NCI-H226 (cell line): ENCODE results near the gene CTNNBIP1.

Source experiments
- DNase-seq: peaks from one replicate; pipeline ENCODE4 v3.0.0-alpha.2; 2015

CTNNBIP1 gene

DNA sequence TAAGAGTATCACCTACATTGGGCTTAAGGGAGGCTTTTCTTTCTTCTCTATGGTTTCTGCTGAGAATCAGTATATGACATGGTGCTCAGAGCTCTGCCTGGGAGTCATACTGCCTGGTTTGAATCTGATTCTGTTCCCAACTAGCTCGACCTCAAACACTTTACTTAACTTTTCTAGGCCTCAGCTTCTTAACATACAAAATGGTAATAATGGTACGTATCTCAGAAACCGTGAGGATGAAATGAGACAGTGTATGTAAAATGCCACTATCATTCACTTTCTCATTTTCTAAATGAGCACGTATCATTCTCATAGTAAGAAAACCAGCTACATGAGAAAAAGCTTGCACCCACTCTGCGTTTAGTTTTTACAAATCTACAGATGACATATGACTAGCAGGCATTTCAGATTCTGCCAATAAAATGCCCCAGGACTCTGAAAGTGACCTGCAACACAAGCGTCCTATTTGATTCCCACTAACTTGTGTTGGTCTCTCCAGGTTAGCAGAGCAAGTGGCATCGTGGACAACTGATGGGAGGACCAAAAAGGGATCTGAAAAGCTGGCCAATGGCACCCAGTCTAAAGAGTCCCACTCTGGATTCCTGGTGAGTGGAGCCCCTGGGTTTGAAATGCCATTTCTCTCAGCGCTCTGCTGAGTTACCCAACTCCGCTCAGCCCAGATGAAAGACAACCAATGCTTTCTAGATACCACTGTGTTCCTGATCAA, 6.1 kb downstream of the CTNNBIP1 start:
- no peak for DNase-seq

DNA sequence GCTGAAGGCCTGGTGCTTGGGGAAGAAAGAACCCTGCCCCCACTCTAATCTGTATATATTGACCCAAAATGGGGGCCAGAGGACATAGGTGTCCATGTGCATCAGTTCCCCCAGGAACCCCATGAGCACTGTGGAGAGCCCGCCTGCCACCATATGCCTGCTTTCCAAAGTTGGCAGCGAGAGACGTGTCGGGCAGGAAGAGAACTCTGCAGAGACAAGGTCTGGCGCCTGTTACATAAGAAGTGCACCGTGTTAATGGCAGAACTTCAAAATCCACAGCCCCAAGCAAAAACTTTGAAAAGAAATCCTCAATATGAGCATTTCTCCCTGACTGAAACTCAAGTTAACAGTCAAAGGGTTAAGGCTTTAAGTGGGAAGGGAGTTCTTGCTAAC, 8.0 kb downstream of the CTNNBIP1 start:
- DNase-seq: no peak

DNA sequence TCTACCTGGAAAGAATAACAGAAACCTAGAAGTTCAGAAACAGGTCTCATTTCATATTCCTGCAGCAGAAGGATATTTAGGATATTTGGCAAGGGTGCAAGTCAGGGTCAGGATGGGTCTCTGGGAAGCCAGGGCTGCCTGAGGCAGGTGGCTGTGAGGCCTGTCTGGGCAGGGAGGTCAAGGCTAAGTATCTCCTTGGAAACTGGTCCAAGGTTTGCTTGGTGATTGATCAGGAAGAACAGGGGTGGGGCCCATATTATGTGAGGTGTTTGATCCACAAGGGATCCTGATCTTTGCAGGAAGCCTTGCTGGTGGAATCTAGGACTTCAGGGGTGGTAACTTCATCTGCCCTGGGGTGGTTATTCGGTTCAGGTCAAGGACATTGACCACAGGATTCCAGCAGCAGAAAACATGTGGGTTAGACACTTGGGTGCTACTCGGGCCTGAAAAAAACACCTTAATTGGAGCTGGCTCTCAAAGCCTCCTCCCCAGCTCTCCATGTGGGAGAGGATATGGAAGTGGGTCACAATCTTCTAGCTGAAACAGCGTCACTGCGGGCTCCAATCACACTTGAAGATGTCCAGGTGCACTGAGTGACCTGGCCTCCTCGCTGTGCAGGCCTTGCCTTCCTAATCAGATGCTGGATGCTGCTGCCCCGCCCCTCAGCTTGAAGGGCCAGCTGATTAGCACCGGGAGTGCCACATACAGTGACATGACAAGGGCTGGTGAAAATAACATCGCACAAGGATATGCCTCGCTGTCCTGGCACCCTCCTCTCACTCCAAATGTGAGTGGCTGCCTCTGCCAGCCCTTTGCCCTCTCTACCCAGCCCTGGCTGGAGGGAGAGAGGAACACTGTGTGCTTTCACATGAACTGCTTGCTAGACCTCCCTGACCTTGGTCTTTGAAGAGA, 8.7 kb downstream of the CTNNBIP1 start:
- no peak for DNase-seq

DNA sequence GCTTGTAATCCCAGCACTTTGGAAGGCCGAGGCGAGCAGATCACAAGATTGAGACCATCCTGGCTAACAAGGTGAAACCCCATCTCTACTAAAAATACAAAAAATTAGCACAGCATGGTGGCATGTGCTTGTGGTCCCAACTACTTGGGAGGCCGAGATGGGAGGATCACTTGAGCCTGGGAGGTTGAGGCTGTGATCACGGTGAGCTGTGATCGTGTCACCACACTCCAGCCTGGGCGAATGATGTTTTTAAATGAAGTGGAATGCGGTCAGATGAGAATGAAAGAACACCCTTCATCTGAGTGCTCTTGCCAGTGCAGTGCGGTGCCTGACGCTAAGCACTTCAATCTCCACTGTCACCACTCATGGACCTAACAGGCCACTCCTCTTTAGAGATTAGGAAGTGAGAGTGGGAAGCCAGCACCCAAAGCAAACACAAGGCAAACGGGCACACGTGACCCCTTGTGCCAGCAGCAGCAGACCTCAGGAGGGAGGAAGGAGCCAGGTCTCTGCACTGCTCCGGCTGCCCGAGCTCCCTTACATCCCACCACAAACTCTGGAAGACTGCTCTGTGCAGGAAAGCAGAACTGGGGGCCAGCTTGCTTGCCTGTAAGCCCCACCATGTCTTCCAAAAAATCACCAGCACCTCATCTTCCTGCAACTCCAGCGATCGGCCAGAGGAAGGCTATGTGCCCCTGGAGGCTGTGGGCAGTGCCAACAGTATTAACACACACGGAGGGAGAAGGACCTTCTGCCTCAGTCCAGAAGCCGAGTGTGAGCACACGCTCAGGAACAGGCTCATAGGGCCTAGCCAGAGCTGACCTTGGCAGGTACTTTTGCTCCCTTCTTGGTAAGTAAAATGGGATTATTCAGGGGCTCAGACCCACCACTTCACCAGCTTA, 9.7 kb downstream of the CTNNBIP1 start:
- no peak for DNase-seq

DNA sequence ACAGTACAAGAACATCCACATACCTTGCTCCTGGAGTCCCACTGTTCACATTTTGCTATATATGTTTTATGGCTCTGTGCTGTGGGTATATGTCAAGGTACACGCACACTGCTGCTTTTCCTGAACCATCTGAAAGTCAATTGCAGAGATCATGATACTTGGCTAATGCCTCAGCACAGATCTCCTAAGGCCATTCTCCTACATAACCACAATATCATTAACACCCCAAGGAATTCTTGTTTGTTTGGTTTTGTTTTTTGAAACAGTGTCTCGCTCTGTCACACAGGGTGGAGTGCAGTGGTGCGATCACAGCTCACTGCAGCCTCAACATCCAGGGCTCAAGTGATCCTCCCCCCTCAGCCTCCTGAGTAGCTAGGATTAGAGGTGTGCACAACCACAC, 16.0 kb downstream of the CTNNBIP1 start:
- no peak for DNase-seq

DNA sequence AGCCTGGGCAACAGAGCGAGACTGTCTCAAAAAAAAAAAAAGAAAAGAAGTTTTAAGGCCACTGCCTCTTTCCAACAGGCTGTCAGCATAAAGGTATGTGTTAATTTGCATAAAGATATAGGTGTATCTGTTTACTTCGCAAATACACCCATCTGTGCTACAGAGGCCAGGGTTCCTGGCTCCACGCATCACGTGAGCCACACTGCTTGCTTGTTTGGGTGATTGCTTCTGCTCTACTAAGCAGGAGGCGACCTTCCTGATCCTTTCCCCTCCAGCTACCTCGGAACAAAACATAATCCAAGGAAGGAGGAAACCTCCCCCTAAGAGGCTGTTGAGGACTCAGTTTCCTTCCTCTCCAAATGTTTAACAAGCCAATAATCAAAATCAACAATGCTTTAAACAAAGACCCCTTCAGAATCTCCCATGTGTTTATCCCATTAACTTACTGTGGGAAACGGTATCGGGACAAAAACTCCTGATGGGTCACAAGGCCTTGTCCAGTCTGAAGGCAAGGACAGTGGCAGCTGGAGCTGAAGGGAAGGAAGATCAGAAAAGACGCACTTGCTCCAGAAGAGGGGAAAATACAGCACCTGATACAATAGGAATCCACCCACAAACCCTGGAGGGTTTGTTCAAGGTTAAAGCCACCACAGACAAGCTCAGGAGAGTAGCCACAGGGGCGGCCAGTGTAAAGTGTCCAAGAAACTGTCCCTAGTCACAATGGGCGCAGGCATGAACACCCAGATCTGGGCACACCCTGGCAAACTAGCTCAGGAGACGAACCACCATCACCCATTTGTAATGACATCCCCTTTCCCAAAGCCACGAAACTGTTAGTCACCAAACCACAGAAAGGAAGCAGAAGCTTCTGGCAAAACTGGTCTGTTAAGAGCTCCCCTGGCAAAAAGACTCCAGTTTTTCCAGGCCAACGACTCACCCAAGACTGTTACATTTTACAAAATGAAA, 17.2 kb downstream of the CTNNBIP1 start:
- DNase-seq: peak; percentile 64

DNA sequence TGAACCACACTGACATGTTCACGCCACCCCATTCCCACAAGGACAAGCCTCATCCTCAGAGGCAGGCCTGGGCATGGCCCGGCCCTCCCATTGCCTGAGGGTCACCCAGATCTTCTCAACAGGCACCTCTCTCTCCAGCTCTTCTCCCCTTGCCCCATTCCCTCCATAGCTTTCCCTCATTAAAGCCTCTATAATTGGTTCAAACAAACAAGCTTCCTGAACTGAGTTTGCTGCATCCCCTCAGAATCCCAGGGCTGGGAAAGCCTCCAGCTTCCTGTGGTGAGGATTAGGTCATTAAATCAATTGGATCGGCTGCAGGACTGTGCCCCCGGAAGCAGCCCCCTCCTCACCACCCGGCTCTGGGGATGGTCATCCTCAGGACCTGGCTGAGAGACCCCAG, 18.9 kb downstream of the CTNNBIP1 start:
- DNase-seq: no peak

DNA sequence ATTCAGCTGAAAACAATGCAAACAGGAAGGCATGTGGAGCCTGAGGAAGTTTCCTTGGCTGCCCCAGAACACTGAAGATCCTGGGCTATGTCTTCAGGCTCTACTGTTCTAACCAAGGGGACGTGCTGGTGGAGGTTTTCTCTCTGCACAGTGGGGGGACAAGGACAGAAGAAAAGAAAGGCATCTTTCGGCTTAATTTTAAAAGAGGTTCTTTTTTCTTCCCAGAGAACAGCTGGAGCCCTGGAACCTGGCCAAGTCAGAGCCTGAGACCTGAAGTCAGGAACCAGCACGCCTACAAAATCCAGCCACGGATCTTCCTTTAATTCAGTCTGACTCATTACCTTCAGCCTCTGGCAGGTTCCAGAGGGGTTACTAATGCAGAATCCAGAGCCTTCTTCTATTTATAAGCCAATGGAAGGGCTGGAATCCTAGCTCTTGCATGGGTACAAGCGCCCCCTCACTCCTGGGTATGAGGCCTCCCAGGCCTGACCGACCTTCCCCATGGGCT, 19.8 kb downstream of the CTNNBIP1 start:
- DNase-seq: peak; percentile 93

DNA sequence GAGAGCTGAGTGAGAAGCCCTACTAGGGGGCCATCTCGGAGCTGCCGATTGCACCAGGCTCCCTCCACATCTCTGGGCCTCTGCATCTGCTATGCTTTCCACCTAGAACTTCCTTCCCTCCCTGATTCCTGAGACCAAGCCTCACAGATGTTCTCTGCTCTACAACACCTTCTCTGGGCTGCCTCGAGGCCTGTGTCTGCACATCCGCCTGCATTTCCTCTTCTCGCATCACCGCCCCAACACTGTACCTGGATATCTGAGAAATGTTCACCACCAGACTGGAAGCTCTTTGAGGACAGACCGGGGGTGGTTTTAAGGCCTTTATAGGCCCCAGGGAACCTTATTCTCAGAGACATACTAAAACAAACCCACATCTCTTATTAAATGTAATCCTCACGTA, 20.7 kb downstream of the CTNNBIP1 start:
- no peak for DNase-seq

DNA sequence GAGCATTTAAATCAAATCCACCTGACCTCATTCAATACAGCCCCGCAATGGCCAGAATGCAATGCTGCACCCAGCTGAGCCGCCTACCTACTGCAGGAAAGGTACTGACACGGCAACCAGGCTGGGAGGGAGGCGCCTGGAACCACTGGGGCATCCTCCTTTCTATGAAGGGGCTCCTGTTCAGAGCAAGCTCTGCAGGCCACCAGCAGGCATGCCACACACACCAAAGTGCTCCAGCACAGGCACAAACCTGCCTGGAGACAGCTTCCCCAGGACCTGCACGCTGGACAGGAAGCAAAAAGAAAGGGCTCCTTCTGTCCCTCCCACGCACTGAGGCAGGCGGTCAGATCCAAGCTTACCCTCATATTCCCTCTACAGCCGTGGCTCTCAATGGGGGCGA, 21.2 kb downstream of the CTNNBIP1 start:
- no peak for DNase-seq

DNA sequence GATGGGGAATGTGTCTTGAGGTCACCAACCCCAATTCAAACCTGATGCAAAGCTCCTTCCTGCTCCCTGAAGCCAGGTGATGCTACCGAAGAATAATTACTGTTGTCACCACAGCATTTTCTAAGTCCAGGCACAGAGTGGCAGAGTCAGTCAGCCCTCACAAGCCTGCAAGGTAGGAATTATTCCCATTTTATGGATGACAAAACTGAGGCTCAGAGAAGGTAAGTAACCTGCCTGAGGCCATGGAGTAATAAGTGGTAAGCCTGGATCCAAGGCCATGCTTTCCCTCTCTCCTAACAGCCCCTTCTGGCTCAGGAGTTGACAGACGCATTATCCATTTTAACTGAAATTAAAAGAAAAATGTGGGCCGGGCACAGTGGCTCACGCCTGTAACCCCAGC, 23.0 kb downstream of the CTNNBIP1 start:
- DNase-seq: no peak

DNA sequence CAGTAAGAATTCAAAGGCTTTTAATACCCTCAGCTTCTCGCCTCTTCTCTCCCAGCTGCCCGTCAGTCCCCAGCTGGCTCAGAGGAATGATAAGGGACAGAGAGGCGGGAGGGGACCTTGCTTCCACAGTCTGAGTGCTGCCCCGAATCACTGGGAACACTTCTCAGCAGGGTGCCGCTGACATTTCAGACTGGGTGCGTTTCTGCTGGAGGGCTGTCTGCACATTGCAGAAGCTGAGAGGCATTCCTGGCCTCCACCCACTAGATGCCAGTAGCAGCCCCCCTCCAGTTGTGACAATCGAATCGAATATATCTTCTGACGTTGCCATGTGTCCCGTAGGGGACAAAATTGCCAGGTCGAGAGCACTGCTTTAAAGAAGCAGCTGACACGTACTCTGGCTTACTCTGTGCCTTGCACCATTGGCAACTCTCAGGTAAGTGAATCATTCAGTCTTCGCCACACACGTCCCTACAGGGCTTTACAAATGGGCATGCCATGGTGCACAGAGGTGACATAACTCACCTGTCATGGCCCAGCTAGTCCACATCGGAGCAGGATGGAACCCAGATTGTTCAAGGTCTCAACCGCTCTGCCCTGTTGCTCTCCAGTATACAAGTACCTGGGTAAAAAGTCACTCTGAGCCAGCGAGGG, 23.9 kb downstream of the CTNNBIP1 start:
- DNase-seq: no peak

DNA sequence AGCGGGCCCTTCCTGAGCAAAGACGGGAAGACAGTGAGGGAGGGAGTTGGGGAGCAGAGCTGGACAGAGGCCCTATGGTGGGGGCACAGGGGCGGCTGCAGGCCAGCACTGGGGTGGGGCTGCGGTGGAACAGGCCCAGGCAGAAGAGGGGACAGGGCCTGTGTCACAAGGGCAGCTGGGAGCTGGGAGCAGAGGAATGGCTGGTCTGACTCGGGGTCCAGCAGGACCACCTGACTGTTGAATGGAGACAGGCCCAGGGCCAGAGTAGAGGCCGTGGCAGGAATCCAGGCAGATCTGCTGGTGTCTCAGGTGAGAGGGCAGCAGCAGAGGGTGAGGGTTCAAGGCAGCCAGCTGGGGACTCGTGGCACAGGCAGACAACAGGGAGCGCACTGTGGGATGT, 25.3 kb downstream of the CTNNBIP1 start:
- no peak for DNase-seq

DNA sequence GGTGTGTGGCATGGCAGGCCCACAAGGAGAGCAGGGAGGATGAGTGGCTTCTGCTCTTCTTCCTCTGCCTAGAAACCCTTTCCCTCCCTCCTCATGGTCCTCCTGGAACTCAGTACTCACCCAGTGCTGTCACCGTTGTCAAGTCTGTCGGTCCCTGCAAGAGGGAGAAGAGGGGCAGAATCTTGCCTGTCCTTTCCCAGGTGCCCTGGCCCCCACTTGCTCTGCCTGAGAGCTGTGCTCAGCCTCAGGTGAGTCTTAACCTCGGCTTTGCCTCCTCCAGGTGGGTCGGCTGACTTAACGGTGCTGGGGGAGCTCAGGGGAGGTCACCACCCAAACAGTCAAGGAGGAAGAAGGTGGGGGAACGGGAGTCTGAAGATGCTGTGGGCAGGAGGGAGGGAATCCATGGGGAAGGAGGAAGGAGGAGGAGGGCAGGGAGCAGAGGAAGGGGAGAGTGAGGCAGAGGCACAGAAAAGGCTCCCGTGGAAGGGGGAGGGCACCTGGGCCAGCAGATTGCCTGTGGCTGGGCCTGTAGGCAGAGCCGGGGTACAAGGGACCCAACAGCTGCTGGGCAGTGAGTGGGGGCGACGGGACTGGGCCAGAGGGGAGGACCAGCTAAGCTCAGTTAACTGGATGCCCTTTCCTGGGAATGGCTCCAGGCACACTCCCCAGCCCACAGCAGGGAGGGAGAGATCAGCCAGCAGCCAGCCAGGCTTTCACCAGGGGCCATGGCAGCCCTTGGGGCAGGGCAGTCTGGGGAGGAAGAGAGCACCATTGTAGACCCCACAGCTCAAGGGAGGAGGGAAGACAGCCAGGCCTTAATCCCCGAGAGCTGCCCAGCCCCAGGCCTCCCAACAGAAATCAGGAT, 26.3 kb downstream of the CTNNBIP1 start:
- no peak for DNase-seq

DNA sequence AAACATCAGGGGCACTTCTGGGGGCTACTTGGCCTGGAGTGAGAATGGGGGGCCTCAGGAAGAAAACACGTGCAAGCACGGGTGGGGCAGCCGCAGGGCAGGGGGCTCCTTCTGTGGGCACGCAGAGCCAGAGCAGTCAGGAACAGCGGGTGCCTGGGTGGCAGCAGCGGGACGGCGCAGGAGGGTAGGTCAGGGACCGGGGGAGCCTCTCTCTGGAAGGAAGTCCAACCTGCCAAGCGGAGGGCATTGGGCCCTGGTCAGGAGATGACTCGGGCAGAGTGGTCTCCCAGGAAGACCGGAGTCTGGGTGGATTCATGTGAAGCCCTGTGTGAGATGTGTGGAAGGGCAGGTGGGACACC, 27.1 kb downstream of the CTNNBIP1 start:
- no peak for DNase-seq

DNA sequence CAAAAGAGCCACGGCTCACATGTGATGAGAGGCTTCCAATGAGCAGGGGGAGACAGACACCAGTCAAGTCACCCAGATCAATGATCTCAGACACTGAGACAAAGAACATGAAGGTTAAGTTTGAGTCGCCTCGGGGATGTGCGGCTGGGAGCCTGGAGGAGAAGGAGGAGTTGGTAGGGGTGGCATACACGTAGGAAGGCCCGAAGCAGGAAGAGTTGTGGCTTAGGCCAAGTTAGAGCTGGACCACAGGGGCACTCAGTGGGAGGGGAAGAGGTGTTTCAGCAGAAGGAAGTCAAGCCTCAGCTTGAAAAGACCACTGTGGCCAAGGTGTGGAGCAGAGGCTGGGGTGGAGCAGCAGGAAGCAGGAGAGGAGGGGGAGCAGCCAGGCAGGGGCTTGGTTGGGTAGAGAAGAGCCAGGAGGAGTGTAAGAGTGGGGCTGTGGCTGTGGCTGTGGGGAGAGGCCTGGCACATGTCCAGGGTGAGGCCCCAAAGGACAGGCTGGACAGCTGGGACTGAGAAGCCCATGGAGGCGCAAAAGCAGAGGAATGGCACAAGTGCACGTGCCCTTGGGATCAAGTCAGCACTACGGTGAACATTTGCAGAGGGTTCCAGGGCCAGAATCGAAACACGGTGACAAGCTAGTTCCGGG, 27.6 kb downstream of the CTNNBIP1 start:
- no peak for DNase-seq

DNA sequence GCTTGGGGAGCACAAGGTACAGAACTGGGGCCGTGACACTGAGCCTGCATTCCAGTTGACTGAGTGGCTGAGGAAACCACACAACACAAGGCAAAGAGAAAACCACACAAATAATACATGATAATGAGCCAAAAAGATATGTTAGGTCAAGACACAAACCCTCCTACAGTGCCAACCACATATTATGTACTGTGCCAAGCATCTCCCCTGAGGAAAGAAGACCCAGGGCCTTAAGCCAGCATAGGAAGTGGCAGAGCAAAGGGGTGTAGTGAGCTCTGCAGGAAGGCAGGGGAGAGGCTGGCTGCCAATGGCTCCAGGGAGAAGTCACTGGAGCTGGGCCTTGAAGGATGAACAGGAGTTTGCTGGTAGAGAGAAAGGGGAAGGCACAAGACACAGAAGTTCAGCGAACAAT, 28.2 kb downstream of the CTNNBIP1 start:
- DNase-seq: peak; percentile 85

DNA sequence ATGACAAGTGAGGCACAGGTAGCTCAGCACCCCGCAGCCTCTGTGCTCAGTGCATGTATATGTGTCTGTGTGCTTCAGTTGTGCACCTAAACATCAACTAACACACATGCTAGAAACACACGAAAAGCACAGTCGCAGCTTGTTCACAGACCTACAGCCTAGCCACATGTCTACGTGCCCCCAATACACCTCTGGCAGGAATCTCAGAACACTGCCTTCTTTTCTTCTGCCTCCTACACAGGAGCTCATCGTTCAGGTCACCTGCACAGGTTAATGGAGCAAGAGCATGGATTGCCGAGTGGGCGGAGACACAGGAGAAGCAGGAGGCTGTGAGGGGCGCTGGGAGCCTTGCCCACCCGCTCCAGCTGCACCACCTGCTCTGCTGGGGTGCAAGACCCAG, 31.7 kb downstream of the CTNNBIP1 start:
- no peak for DNase-seq

DNA sequence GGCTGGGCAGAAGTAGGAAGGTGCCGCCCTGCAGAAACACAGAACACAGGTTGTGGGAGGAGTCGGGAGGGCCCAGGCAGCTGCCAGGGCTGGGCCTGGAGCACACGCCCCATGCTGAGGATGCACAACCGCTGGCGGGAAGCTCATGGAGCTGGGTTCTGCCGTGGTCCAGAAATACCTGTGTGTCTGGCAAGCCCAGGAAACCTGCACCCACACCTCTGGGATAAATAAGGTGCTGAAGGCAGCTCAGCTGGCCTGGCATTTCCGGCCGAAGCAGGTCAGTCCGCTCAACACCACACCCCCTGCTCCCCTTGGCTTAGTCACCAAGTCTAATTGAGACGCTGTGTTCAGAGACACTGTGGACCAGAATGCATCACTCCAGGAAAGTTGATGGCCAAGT, 32.1 kb downstream of the CTNNBIP1 start:
- no peak for DNase-seq

DNA sequence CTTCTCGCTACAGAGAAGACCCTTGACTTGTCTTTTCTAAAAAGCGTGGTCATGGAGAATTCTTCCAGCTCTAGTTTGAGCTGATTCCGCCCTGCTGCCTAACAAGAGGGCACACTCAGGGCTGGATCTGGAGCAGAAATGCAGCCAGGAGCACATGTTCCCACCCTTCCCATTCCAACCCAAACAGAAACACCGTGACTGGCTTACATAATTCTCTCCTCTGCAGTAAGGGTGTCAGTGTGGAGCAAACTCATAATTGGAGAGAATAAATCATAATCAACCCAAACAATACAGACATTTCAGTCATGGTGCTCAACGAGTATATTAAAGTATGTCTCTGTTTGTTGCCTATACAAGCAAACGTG, 34.5 kb downstream of the CTNNBIP1 start:
- DNase-seq: no peak
